GM21723 (cell line): ENCODE measurements around the gene NOSIP.

ENCODE experiments used
- ATAC-seq: cut with Tn5 transposase; IDR thresholded peaks from one replicate; pipeline ENCODE4 v1.9.1; 2021; ENCODE audit warnings: mild to moderate bottlenecking, moderate library complexity; ENCODE audit not compliant: unreplicated experiment

Gene NOSIP

GRCh38 chr19:49512970-49513745 is 67.2 kb downstream of the NOSIP start:
- ATAC-seq: no peak

DNA sequence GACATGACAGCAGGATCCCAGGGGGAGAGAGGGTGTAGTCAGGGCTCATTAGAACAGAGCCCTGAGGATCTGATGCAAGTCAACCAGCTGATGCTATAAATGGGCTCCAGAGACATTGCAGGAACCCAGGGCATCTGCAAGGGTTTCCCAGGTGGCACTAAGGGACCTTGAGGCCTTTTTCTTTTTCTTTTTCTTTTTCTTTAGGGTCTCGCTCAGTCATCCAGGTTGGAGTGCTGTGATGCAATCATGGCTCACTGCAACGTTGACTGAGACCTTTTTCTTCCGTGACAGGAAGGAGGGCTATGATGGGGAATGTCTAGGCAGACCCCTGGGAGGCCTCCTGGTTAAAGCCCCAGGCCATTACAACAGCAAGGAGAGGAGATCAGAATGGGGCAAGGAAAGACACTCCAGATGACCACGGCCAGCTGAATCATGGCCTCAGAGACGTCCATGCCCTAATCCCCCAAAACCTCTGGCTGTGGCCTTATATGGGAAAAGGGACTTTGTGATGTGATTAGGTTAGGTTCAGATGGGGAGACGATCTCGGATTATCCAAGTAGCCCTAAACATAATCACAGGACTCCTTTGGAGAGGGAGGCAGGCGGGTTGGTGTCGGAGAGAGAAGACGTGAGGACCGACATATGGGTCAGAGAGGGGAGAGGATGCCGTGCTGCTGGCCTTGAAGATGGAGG is 72.4 kb downstream of the NOSIP start:
- no peak for ATAC-seq

GRCh38 chr19:49506575-49507105 is 73.7 kb downstream of the NOSIP start:
- ATAC-seq: no peak
